ENCODE data around the gene PRR16.
"Not testable (repeated sequence)": the region's sequence is repeated elsewhere in the genome, so short reads cannot be mapped to it uniquely, and the experiment has no call there.

Gene PRR16

DNA sequence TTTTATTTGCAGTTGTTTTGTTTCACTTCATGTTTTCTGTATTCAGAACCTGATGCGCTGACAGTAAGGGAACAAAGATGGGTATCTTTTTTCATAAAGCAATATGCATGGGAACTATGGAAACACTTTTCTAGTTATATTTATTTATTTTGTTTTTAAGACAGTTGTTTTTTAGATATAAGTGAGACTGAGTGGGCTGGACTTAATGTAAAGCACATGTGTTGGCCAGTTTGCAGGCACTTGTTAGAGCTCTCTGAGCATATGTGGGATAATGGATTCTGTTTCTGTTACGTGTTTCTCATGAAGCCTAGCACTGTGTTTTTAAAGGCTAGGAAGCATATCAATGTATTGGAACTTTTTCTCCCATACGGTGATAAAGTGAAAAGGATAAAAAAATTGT is 164.1 kb downstream of the PRR16 start:
- intact Hi-C loops (cut with DNase I), result no loop called here
- no peak for DNase-seq

DNA sequence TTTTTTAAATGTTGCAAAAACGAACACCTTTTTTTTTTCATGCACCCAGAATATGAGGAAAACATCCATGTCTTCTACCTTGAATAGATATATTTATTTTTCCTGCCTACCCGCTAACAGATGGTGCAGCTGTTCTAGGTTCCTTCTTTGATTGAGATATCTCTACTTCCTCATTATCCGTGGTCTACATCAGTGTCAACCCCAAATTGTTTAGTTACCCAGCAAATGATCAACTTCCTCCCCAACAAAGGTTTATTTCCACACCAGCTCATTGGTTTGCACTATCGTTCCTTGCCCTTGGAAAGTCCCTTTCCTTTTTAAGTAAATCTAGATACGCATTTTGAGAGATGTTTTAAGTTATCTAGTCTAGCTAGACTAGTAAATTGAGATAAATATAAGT is 166.4 kb downstream of the PRR16 start:
- DNase-seq, result no peak
- intact Hi-C loops (cut with DNase I), result no loop called here

- DNase-seq, result peak in 1 of 10 donors; percentile 47
Measured at GRCh38 chr5:120631611-120632010, 167.5 kb downstream of the PRR16 start.

GRCh38 chr5:120632430-120632829 is 168.3 kb downstream of the PRR16 start:
- DNase-seq, result no peak
- intact Hi-C loops (cut with DNase I), result no loop called here

More at GRCh38 chr5:120631611-120632010, 167.5 kb downstream of the PRR16 start:
- intact Hi-C loops (cut with DNase I), result no loop called here

DNA sequence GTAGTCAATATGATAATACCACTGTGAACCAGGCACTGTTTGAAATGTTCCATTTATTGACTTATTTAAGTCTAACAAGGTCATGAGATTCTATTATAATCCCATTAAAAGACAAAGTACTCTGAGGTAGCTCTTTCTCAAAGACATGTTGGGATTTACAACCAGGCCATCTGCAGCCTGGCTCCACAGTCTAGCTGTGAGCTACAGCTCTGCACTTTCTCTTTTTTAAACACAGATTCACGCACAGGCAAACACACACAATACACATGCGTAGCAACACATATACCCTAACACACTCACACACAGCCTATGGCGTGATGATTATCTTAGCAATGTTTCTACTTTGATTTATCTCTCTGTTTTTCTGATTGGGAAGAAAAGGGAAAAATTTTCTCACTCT is 174.3 kb downstream of the PRR16 start:
- intact Hi-C loops (cut with DNase I), result no loop called here

GRCh38 chr5:120640778-120641177 is 176.7 kb downstream of the PRR16 start:
- intact Hi-C loops (cut with DNase I), result no loop called here
- DNase-seq, result no peak

More for the DNA sequence above, 174.3 kb downstream of the PRR16 start:
- no peak for DNase-seq

- DNase-seq, result no peak
- intact Hi-C loops (cut with DNase I), result no loop called here
Measured at GRCh38 chr5:120644516-120644915, 180.4 kb downstream of the PRR16 start.

DNA sequence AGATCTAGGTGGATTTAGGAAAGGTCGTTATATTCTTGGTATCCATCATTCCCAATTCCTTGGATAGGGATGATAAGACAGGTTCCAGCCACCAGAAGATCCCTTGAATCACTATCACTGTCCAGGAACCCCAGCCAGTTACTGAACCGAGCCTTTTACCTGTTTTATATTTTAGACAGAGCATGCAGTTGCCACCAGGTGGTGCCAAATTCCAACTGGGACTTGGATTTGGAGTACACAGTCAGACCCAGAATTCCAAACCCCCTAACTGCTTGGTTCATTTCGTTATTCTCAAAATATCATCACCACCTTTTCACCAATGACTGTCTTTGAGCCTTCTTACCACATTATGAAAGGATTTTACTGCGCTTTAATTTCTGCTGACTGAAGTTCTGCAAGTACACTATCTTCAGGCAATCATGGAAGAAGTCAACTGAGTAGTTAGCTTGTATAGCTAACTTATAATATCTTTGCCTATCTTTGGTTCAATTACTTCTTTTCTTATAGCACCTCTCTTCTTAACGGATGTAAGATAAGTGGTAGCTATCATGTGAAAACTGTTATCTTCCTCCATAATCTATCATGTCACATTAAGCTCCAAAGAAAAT is 191.8 kb downstream of the PRR16 start:
- DNase-seq, result peak in 3 of 10 donors; percentile 19 to 67 (median 25)
- intact Hi-C loops (cut with DNase I), result loop anchor here (5.0 kb wide), 1 partner anchor 146 kb away; no protein-coding TSS in a partner anchor

GRCh38 chr5:120657104-120657503 is 193.0 kb downstream of the PRR16 start:
- intact Hi-C loops (cut with DNase I), result loop anchor here (5.0 kb wide), 1 partner anchor 145 kb away; no protein-coding TSS in a partner anchor
- DNase-seq, result no peak

DNA sequence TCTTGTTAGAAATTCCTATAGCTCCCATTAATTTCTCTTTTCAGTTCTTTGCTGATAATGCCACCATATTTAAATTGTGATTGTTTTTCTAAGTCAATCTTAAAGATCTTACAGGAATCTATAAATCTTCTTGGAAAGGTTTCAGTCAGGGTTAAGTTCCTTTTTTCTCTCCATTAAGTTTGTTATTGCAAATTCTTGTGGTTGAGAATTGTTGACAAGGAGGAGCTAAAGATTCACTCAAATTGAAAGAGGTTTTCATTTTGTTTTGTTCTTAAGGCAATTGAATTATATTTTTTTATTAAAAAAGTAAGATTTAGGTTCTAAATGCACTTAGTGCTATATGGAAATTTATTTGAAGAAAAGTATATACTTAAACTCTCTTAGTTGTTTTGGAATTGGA is 213.4 kb downstream of the PRR16 start:
- no peak for DNase-seq
- intact Hi-C loops (cut with DNase I), result no loop called here

GRCh38 chr5:120678279-120678678 is 214.2 kb downstream of the PRR16 start:
- DNase-seq, result no peak
- intact Hi-C loops (cut with DNase I), result no loop called here

DNA sequence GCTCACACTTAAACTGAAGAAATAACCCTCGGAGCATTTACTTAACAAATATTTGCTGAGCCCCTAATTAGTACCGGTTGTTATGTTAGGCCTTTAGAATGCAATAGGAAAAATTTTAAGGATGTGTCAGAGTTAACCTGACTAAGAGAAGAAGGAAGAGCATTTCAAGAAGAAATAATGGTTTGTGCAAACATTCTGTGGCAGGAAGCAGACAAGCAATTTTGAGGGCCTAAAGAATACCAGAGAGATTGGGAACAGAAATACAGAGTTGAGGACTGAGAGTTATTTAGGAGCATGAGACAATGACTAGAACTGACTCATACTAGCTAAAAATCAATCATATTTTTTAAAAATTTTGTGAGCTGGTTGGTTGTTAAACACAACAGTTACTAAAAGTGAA is 218.8 kb downstream of the PRR16 start:
- intact Hi-C loops (cut with DNase I), result no loop called here
- DNase-seq, result no peak

- DNase-seq, result no peak
- intact Hi-C loops (cut with DNase I), result no loop called here
Measured at GRCh38 chr5:120683580-120683979, 219.5 kb downstream of the PRR16 start.

DNA sequence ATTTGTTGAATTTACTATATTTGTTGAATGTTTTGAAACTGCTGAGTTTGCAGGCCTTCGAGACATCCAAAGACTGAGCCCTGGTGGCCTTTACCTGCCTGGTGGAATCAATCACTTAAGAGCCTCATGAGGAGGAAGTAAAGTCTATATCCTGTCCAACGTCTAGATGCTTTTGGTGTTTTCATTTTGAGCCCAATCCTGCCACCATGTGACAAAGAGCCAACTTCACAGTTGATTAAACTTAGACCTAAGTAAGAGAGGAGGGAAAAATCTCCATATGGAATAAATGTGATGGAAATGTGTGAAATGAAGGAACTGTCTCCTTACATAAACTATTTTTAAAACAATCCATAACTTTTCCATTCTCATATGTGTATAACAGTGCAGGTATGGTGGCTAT is 220.1 kb downstream of the PRR16 start:
- intact Hi-C loops (cut with DNase I), result no loop called here
- DNase-seq, result no peak

DNA sequence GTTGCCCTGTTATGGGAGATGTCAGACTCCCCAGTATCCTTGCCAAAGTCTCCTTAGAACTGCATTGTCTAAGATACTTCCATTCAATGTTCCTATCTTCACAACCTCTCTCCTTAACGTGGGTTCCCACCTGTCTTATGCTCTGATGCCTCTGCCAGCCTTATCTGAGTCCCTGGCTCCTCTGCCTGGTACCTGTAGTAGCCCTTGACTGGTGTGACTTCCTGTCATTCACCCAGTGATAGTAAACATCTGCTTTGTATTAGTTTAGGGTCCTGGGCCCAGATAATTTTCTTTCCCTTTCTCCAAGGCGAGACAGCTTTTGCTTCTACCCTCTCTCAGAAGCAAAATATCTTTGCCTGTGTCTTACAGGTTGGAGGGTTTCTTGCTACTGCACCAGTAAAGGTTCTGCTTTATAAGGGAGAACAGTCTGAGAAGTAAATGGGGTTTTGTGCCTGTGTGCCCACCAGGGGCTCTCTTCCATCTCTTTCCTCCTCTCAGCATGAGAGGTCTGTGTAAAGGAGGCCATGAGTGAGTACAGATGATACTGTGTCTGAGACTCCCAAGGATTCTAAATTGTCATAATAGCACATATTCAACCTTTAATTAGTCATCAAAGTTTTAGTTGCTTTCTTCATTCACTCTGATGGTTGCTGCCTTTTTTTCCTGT is 220.8 kb downstream of the PRR16 start:
- intact Hi-C loops (cut with DNase I), result no loop called here
- no peak for DNase-seq

DNA sequence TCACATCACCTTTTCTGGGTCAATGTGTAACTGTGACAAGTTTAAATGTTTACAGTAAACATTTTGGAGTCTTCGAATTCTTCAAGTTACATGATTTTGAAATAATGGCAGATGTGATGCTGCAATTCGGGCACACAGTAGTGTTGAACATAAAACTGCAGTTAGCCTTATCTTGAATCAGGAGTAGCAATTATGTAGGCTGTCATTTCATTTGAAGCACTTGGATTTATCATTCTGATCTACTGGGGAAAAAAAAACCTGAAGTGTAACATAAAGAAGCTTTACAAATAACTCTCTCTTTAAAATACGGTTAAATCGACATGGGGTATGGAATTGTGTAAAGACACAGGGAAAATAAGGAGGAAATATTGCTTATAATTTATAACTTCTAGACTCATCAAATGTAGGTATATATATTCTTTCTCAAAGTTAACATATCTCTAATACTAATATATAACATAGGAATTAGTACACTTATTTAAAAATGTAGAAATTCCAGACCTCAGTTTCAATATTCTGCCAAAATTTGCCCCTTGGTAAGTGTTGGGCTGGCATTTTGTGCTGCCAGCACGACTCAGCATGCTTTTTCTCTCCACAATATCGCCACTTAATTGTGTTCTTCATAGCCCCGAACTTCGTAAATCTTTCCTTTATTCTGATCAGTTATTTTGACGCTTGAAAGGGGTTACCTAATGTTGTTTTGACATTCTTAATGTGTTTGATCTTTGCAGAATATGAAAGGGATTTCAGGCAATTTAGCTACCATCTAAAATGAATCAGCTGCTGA is 226.7 kb downstream of the PRR16 start:
- intact Hi-C loops (cut with DNase I), result no loop called here
- DNase-seq, result no peak

DNA sequence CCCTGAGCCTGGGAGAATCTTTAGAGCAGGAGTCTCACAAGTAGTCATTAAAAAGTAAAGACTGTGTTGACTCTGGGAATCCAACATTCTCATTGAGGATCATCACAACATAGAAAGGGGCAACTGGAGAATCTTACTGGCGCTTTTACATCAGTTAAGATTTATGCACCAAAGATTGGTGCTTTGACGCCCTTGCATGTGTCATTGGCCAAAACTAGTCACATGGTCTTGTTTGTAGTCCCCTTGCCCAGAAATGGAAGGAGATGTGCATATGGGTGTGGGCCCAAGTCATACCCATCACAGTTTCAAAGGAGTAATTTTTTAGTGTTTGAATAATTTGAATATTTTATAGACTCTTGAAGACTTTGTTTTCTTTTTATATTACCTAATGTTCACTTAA is 228.2 kb downstream of the PRR16 start:
- intact Hi-C loops (cut with DNase I), result no loop called here
- no peak for DNase-seq

- intact Hi-C loops (cut with DNase I), result no loop called here
- no peak for DNase-seq
Measured at GRCh38 chr5:120695368-120695880, 231.3 kb downstream of the PRR16 start.

- intact Hi-C loops (cut with DNase I), result no loop called here
- no peak for DNase-seq
Measured at GRCh38 chr5:120697147-120697546, 233.0 kb downstream of the PRR16 start.

GRCh38 chr5:120697670-120698327 is 233.7 kb downstream of the PRR16 start:
- intact Hi-C loops (cut with DNase I), result not testable (repeated sequence)
- peak in 1 of 10 donors; percentile 12 for DNase-seq

- intact Hi-C loops (cut with DNase I), result not testable (repeated sequence)
- peak in 2 of 10 donors; percentile 54 to 67 for DNase-seq
Measured at GRCh38 chr5:120700653-120701052, 236.6 kb downstream of the PRR16 start.
